ENCODE results near the gene CATSPERB. TPM values are rescaled to one million over a fixed set of nuclear protein-coding genes. Genes with fewer than 3 reads are reported as not detected.
A peak's percentile ranks its signal among the peaks of the same experiment; 100 is the strongest.

CATSPERB gene
- polyA plus RNA-seq, 1 experiment: not detected

DNA sequence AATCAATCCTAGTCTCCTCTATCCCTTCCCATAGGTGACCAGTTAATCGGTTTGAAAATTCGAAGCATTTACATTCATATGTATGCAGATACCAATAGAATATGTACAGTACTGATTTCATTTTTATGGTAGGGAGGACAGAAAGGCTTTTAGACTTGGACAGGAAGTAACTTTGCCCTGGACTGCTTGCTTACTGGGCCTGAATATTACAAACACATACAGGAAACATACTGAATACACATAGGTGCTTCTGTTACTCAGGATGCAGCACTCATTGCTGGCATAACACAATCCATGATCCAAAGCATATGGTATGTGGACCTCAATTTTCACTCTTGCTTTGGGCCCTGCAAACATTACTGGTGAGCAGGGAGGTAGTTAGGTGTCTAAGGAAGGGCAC is 71.1 kb downstream of the CATSPERB start:
- DNase-seq (ENCODE audit: low read depth, low spot score): no peak
- no peak overlapping the region for H3K27ac ChIP-seq (ENCODE audit: low read depth, low read length)
- TF ChIP-seq, protein P1, sequence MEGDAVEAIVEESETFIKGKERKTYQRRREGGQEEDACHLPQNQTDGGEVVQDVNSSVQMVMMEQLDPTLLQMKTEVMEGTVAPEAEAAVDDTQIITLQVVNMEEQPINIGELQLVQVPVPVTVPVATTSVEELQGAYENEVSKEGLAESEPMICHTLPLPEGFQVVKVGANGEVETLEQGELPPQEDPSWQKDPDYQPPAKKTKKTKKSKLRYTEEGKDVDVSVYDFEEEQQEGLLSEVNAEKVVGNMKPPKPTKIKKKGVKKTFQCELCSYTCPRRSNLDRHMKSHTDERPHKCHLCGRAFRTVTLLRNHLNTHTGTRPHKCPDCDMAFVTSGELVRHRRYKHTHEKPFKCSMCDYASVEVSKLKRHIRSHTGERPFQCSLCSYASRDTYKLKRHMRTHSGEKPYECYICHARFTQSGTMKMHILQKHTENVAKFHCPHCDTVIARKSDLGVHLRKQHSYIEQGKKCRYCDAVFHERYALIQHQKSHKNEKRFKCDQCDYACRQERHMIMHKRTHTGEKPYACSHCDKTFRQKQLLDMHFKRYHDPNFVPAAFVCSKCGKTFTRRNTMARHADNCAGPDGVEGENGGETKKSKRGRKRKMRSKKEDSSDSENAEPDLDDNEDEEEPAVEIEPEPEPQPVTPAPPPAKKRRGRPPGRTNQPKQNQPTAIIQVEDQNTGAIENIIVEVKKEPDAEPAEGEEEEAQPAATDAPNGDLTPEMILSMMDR (IDR thresholded peaks at IDR 0.05; ENCODE audit: low read depth, low read length): no peak
- H3K4me3 ChIP-seq (ENCODE audit: low read depth, low read length): no peak overlapping the region
- POLR2A ChIA-PET: no interaction called here
- H3K27me3 ChIP-seq (ENCODE audit: control insufficient read depth, insufficient read depth, low read length): no peaks in the 10 kb centered on the region
- H3K9me3 ChIP-seq (ENCODE audit: control insufficient read depth, insufficient read depth, low read length): no peaks in the 10 kb centered on the region
- CTCF ChIA-PET: no interaction called here

DNA sequence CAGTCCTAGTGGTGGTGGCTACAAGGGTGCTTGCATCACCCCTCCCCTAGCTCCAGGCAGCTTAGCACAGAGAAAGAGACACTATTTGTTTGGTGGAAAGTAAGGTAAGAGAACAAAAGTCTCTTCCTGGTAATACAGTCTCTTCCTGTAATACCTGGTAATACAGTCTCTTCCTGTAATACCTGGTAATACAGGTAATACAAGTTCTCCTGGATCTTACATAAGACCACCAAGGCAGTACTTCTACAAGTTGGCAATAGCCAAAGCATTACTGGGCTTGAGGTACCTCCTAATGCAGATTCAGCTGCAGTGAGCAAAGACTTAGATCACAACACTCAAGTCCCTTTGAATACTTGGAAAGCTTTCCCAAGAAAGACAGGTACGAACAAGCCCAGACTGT is 77.0 kb downstream of the CATSPERB start:
- Histone ChIP-seq H3K4me3 (ENCODE audit: low read depth, low read length) (no peak overlapping the region), H3K27me3 (ENCODE audit: control insufficient read depth, insufficient read depth, low read length) (no peaks in the 10 kb centered on the region), H3K27ac (ENCODE audit: low read depth, low read length) (no peak overlapping the region), H3K9me3 (ENCODE audit: control insufficient read depth, insufficient read depth, low read length) (no peaks in the 10 kb centered on the region)
- DNase-seq (ENCODE audit: low read depth, low spot score): no peak
- TF ChIP-seq, protein P1 (IDR thresholded peaks at IDR 0.05; ENCODE audit: low read depth, low read length): no peak
- ChIA-PET POLR2A (no interaction called here), CTCF (no interaction called here)

GRCh38 chr14:91653451-91653850 is 78.4 kb downstream of the CATSPERB start:
- TF ChIP-seq, protein P1 (IDR thresholded peaks at IDR 0.05; ENCODE audit: low read depth, low read length): no peak
- DNase-seq (ENCODE audit: low read depth, low spot score): no peak
- Histone ChIP-seq H3K4me3 (ENCODE audit: low read depth, low read length) (no peak overlapping the region), H3K27ac (ENCODE audit: low read depth, low read length) (no peak overlapping the region), H3K9me3 (ENCODE audit: control insufficient read depth, insufficient read depth, low read length) (no peaks in the 10 kb centered on the region), H3K27me3 (ENCODE audit: control insufficient read depth, insufficient read depth, low read length) (no peaks in the 10 kb centered on the region)
- ChIA-PET CTCF (no interaction called here), POLR2A (no interaction called here)

GRCh38 chr14:91649930-91650329 is 82.0 kb downstream of the CATSPERB start:
- no peak for DNase-seq (ENCODE audit: low read depth, low spot score)
- Histone ChIP-seq H3K4me3 (ENCODE audit: low read depth, low read length) (no peak overlapping the region), H3K9me3 (ENCODE audit: control insufficient read depth, insufficient read depth, low read length) (no peaks in the 10 kb centered on the region), H3K27ac (ENCODE audit: low read depth, low read length) (no peak overlapping the region), H3K27me3 (ENCODE audit: control insufficient read depth, insufficient read depth, low read length) (no peaks in the 10 kb centered on the region)
- POLR2A ChIA-PET: no interaction called here
- CTCF ChIA-PET: interaction anchor here (0.7 to 1.7 kb wide), 7 partner anchors 9 to 456 kb away, joined by 3 to 12 read pairs (median 4); partner anchors contain the start of gene ATXN3
- TF ChIP-seq, protein P1 (IDR thresholded peaks at IDR 0.05; ENCODE audit: low read depth, low read length): peak; percentile 40

DNA sequence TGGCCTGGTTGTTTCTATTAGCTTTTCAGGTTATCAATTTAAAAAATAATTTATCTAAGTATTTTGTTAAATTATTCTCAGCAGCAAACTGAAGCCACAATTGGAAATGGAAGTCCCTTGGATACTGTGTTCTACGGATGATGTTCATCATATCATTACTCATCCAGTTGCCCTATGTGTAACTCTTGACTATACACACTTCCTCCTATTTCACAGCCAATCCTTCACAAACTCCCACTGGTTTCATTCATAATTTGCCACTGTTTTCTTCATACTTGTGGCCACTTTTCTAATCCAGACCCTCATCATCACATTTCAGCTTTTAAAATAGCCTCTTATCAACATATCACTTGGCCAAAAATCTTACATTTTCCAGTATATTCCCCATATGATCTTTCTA is 84.0 kb downstream of the CATSPERB start:
- TF ChIP-seq, protein P1 (IDR thresholded peaks at IDR 0.05; ENCODE audit: low read depth, low read length): no peak
- no peaks in the 10 kb centered on the region for H3K27me3 ChIP-seq (ENCODE audit: control insufficient read depth, insufficient read depth, low read length)
- POLR2A ChIA-PET: no interaction called here
- H3K9me3 ChIP-seq (ENCODE audit: control insufficient read depth, insufficient read depth, low read length): no peaks in the 10 kb centered on the region
- H3K27ac ChIP-seq (ENCODE audit: low read depth, low read length): no peak overlapping the region
- no peak for DNase-seq (ENCODE audit: low read depth, low spot score)
- CTCF ChIA-PET: interaction anchor here (1.4 kb wide), 1 partner anchor 349 kb away, joined by 10 read pairs; no protein-coding TSS in a partner anchor
- H3K4me3 ChIP-seq (ENCODE audit: low read depth, low read length): no peak overlapping the region
